ENCODE measurements around the gene CHST5.
"Not testable (repeated sequence)": the region's sequence is repeated elsewhere in the genome, so short reads cannot be mapped to it uniquely, and the experiment has no call there.

The CHST5 gene

GRCh38 chr16:75529959-75530358 lies 5.9 kb downstream of the CHST5 start:
- no peak overlapping the region for H3K4me3 ChIP-seq (ENCODE audit: control insufficient read depth, low read depth, low read length)
- DNase-seq (ENCODE audit: low read depth): no peak
- TF ChIP-seq CTCF (IDR thresholded peaks at IDR 0.05; ENCODE audit: control insufficient read depth, insufficient read depth, low read depth, low read length, missing control alignments): no peak

GRCh38 chr16:75529056-75529905 lies 6.6 kb downstream of the CHST5 start:
- no peak overlapping the region for H3K4me3 ChIP-seq (ENCODE audit: control insufficient read depth, low read depth, low read length)
- TF ChIP-seq CTCF (IDR thresholded peaks at IDR 0.05; ENCODE audit: control insufficient read depth, insufficient read depth, low read depth, low read length, missing control alignments): no peak
- no peak for DNase-seq (ENCODE audit: low read depth)

DNA sequence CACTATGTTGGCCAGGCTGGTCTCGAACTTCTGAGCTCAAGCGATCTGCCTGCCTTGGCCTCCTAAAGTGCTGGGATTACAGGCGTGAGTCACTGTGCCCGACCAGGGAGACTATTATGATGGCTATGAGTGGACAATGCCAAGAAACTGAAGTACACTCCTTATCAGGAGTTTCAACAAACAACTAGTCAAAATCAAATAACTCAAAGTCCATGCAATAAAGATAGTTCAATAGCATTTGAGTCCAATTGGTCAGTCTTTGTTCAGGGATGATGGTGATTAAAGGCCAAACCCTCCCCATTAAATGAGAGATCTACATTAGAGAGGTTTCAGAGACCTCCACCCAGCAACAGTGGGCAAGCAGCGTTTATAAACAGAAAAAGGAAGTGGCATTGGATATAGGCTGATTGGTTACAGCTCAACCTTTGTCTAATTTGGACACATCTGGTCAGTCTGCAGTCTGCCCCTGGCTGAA lies 8.0 kb downstream of the CHST5 start:
- no peak for TF ChIP-seq CTCF (IDR thresholded peaks at IDR 0.05; ENCODE audit: control insufficient read depth, insufficient read depth, low read depth, low read length, missing control alignments)
- no peak for DNase-seq (ENCODE audit: low read depth)
- no peak overlapping the region for H3K4me3 ChIP-seq (ENCODE audit: control insufficient read depth, low read depth, low read length)

DNA sequence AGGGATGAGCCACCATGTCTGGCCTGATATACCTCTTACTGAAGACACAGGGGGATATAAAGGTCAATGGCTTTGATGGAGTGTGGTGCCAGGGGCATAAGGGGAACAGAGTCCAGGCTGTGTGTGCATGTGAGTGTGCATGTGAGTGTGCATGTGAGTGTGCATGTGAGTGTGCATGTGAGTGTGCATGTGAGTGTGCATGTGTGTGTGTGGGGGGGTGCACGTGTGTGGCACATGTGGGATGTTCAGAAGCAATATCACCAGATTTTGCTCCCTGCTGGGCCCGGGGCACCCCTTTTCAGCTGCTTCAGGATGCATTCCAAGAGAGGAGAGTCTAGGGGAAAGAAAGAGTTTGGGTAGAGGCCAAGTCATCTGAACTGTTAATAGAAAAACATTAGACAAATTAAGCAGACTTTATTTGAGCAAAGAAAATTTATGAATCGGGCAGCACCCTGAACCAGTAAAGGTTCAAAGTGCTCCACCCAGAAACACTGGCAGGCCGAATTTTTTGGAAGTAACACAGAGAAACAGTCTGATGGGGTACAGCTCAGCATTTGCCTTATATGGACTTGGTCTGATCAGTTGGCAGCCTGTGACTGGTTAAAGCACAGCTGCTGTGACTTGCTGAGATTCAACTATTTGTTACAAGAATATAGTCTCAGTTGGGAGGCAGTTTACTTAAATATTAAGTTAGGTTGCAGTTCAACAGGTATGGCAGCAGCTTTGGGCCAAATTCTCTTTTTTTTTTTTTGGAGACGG lies 9.7 kb downstream of the CHST5 start:
- no peak overlapping the region for H3K4me3 ChIP-seq (ENCODE audit: control insufficient read depth, low read depth, low read length)
- no peak for TF ChIP-seq CTCF (IDR thresholded peaks at IDR 0.05; ENCODE audit: control insufficient read depth, insufficient read depth, low read depth, low read length, missing control alignments)
- DNase-seq (ENCODE audit: low read depth): no peak

- no peak for TF ChIP-seq CTCF (IDR thresholded peaks at IDR 0.05; ENCODE audit: control insufficient read depth, insufficient read depth, low read depth, low read length, missing control alignments)
- no peak for DNase-seq (ENCODE audit: low read depth)
- no peak overlapping the region for H3K4me3 ChIP-seq (ENCODE audit: control insufficient read depth, low read depth, low read length)
These were observed 16.7 kb downstream of the CHST5 start for GRCh38 chr16:75519175-75519574.

DNA sequence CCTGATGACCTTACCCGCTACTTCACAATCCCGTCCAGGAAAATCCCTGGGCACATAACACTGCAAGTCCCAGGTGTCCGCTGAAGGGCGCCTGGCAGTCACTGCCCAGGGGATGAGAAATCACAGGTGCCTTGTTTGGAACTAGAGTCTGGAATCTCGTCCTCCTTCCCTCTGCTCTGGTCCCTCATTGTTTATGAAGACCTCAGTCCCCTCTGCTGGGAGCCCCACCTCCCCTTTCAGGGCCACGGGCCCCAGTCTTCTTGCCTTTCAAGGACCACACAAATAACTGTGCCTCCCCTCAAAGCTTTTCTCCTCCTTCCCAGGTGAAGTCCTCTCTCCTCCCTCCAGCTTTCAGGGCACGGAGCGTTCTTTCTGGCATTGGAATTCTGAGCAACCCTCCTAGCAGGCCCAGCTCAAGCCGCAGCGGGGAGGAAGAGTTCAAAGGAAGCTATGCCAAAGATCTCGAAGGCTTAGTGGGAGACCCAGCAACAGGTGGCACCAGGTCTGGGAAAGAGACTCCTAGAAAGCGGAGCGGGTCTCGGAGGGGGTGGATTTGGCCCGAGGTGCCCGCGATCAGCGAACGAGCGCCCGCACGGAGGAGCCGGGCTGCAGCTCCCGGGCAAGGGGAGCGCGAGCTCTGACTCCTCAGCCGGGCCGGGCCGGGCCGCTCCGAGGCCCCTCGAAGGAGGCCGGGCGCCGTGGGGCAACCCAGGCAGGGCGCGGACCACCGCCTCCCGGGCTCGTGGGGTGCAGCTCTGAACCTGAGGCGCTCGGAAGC lies 19.5 kb downstream of the CHST5 start:
- H3K4me3 ChIP-seq (ENCODE audit: control insufficient read depth, low read depth, low read length): peak overlapping the region; percentile 76
- not testable (repeated sequence) for DNase-seq (ENCODE audit: low read depth)
